ENCODE measurements around the gene CCDC3. TPM values are rescaled to one million over a fixed set of nuclear protein-coding genes. Genes with fewer than 3 reads are reported as not detected.

Gene CCDC3
- total RNA-seq, 3 donors from 2014 or later (not counting 1 experiment from before 2014, with no cell fraction given) = 0.21 to 0.23 (median 0.23) TPM

- H3K9me3 Mint-ChIP-seq = peaks cover 0 to 2% of the 10 kb centered on the region in 2 donors
- no peaks in the 10 kb centered on the region for H3K36me3 ChIP-seq (ENCODE audit: control insufficient read depth, insufficient read depth, low read length)
- H3K9me3 ChIP-seq (ENCODE audit: control insufficient read depth, insufficient read depth, low read length) = no peaks in the 10 kb centered on the region
- ATAC-seq (no peak), DNase-seq (no peak)
- intact Hi-C loops (cut with micrococcal nuclease) = no loop called here
- 91% methylated on average over 3 of the region's 3 CpGs for WGBS (ENCODE audit: insufficient coverage)
- no peak overlapping the region for H3K4me3 ChIP-seq (ENCODE audit: low read length)
- H3K36me3 Mint-ChIP-seq = no peaks in the 10 kb centered on the region
- H3K4me1 ChIP-seq (ENCODE audit: control insufficient read depth, insufficient read depth, low read length) = no peaks in the 10 kb centered on the region
- no peak overlapping the region for H3K4me3 Mint-ChIP-seq
- no peak overlapping the region for H3K27ac Mint-ChIP-seq
- H3K27me3 ChIP-seq (ENCODE audit: control insufficient read depth, insufficient read depth, low read length) = no peaks in the 10 kb centered on the region
- peaks cover 10 to 22% of the 10 kb centered on the region in 2 donors for H3K27me3 Mint-ChIP-seq (ENCODE audit: low read depth in 2 of 2)
- no peaks in the 10 kb centered on the region for H3K4me1 Mint-ChIP-seq
- TF ChIP-seq CTCF (IDR thresholded peaks at IDR 0.05) = no peak
- H3K27ac ChIP-seq (ENCODE audit: low read length) = no peak overlapping the region
These were observed 85.8 kb downstream of the CCDC3 start for GRCh38 chr10:12915637-12916168.

- H3K27ac Mint-ChIP-seq = no peak overlapping the region
- H3K27me3 Mint-ChIP-seq (ENCODE audit: low read depth in 2 of 2) = peaks cover 10 to 22% of the 10 kb centered on the region in 2 donors
- no peak overlapping the region for H3K4me3 Mint-ChIP-seq
- DNase-seq (no peak), ATAC-seq (no peak)
- Histone ChIP-seq H3K36me3 (ENCODE audit: control insufficient read depth, insufficient read depth, low read length) (no peaks in the 10 kb centered on the region), H3K27me3 (ENCODE audit: control insufficient read depth, insufficient read depth, low read length) (no peaks in the 10 kb centered on the region), H3K27ac (ENCODE audit: low read length) (no peak overlapping the region), H3K4me3 (ENCODE audit: low read length) (no peak overlapping the region), H3K9me3 (ENCODE audit: control insufficient read depth, insufficient read depth, low read length) (no peaks in the 10 kb centered on the region), H3K4me1 (ENCODE audit: control insufficient read depth, insufficient read depth, low read length) (no peaks in the 10 kb centered on the region)
- H3K4me1 Mint-ChIP-seq = no peaks in the 10 kb centered on the region
- WGBS (ENCODE audit: insufficient coverage) = 86% methylated on average over 2 of the region's 2 CpGs
- H3K9me3 Mint-ChIP-seq = peaks cover 0 to 2% of the 10 kb centered on the region in 2 donors
- no peaks in the 10 kb centered on the region for H3K36me3 Mint-ChIP-seq
- intact Hi-C loops (cut with micrococcal nuclease) = no loop called here
- TF ChIP-seq CTCF (IDR thresholded peaks at IDR 0.05) = no peak
These were observed 87.4 kb downstream of the CCDC3 start for GRCh38 chr10:12914111-12914510.

GRCh38 chr10:12911795-12912194 is 89.7 kb downstream of the CCDC3 start:
- Histone ChIP-seq H3K27me3 (ENCODE audit: control insufficient read depth, insufficient read depth, low read length) (no peaks in the 10 kb centered on the region), H3K27ac (ENCODE audit: low read length) (no peak overlapping the region), H3K4me1 (ENCODE audit: control insufficient read depth, insufficient read depth, low read length) (no peaks in the 10 kb centered on the region), H3K9me3 (ENCODE audit: control insufficient read depth, insufficient read depth, low read length) (no peaks in the 10 kb centered on the region), H3K36me3 (ENCODE audit: control insufficient read depth, insufficient read depth, low read length) (no peaks in the 10 kb centered on the region), H3K4me3 (ENCODE audit: low read length) (no peak overlapping the region)
- intact Hi-C loops (cut with micrococcal nuclease) = no loop called here
- Mint-ChIP-seq H3K9me3 (peaks cover 0 to 2% of the 10 kb centered on the region in 2 donors), H3K36me3 (no peaks in the 10 kb centered on the region), H3K4me3 (no peak overlapping the region), H3K4me1 (no peaks in the 10 kb centered on the region), H3K27ac (no peak overlapping the region), H3K27me3 (ENCODE audit: low read depth in 2 of 2) (peaks cover 10 to 26% of the 10 kb centered on the region in 2 donors)
- WGBS (ENCODE audit: insufficient coverage) = no CpG with 5 or more reads among the region's 3 CpGs
- no peak for ATAC-seq
- TF ChIP-seq CTCF (IDR thresholded peaks at IDR 0.05) = no peak
- DNase-seq = no peak

GRCh38 chr10:12910835-12911234 is 90.7 kb downstream of the CCDC3 start:
- 90% methylated on average over 3 of the region's 4 CpGs for WGBS (ENCODE audit: insufficient coverage)
- H3K4me3 ChIP-seq (ENCODE audit: low read length) = no peak overlapping the region
- H3K4me1 Mint-ChIP-seq = no peaks in the 10 kb centered on the region
- no peak overlapping the region for H3K27ac ChIP-seq (ENCODE audit: low read length)
- H3K9me3 ChIP-seq (ENCODE audit: control insufficient read depth, insufficient read depth, low read length) = no peaks in the 10 kb centered on the region
- no peaks in the 10 kb centered on the region for H3K4me1 ChIP-seq (ENCODE audit: control insufficient read depth, insufficient read depth, low read length)
- H3K36me3 Mint-ChIP-seq = no peaks in the 10 kb centered on the region
- no peak overlapping the region for H3K4me3 Mint-ChIP-seq
- H3K36me3 ChIP-seq (ENCODE audit: control insufficient read depth, insufficient read depth, low read length) = no peaks in the 10 kb centered on the region
- H3K27me3 ChIP-seq (ENCODE audit: control insufficient read depth, insufficient read depth, low read length) = no peaks in the 10 kb centered on the region
- intact Hi-C loops (cut with micrococcal nuclease) = no loop called here
- no peak for DNase-seq
- H3K27ac Mint-ChIP-seq = no peak overlapping the region
- TF ChIP-seq CTCF (IDR thresholded peaks at IDR 0.05) = no peak
- peaks cover 10 to 28% of the 10 kb centered on the region in 2 donors for H3K27me3 Mint-ChIP-seq (ENCODE audit: low read depth in 2 of 2)
- no peak for ATAC-seq
- peaks cover 0 to 2% of the 10 kb centered on the region in 2 donors for H3K9me3 Mint-ChIP-seq
